ENCODE measurements around the gene LRR1.

LRR1 gene

DNA sequence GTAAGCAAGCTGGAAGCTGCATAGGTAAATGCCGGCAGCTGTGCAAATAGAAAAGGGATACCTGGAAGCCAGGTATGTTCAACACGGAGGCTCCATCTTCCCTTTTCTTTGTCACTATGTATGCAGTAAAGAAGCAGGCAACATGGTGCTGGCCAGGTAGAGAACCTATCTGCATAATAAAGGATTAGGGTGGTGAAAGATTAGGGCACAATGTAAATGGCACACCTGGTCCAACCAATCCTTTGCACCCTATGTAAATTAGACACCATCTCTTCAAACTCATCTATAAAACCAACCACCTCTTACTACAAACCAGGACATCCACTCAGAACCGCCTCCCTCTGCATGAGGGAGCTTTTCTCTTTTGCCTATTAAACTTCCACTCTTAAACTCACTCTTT, 44.8 kb upstream of the LRR1 start:
- no peak overlapping the region for H3K4me3 ChIP-seq (ENCODE audit: low read depth, low read length)
- no peak for DNase-seq (ENCODE audit: low read depth)
- no peak for TF ChIP-seq CTCF (conservative IDR thresholded peaks at IDR 0.05; ENCODE audit: low read depth, low read length)

GRCh38 chr14:49559979-49560768, 38.6 kb upstream of the LRR1 start:
- no peak for TF ChIP-seq CTCF (conservative IDR thresholded peaks at IDR 0.05; ENCODE audit: low read depth, low read length)
- no peak overlapping the region for H3K4me3 ChIP-seq (ENCODE audit: low read depth, low read length)
- DNase-seq (ENCODE audit: low read depth), result no peak

DNA sequence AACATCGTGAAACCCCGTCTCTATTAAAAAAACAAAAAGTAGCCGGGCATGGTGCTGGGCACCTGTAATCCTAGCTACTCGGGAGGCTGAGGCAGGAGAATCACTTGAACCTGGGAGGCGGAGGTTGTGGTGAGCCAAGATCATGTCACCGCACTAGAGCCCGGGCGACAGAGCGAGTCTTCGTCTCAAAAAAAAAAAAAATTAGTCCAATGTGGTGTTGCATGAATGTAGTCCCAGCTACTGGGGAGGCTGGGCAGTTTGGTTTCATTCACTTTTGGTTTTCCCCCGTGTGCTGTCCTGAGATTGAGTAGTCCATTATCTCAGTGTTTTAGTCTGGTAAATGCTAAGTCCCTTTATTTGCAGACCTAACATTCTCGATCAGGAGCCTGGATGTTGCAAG, 32.0 kb upstream of the LRR1 start:
- no peak overlapping the region for H3K4me3 ChIP-seq (ENCODE audit: low read depth, low read length)
- no peak for TF ChIP-seq CTCF (conservative IDR thresholded peaks at IDR 0.05; ENCODE audit: low read depth, low read length)
- no peak for DNase-seq (ENCODE audit: low read depth)

- TF ChIP-seq CTCF (conservative IDR thresholded peaks at IDR 0.05; ENCODE audit: low read depth, low read length), result no peak
- H3K4me3 ChIP-seq (ENCODE audit: low read depth, low read length), result no peak overlapping the region
- DNase-seq (ENCODE audit: low read depth), result no peak
Observed at GRCh38 chr14:49569281-49569680, 29.5 kb upstream of the LRR1 start.

GRCh38 chr14:49574038-49574437, 24.7 kb upstream of the LRR1 start:
- no peak for DNase-seq (ENCODE audit: low read depth)
- H3K4me3 ChIP-seq (ENCODE audit: low read depth, low read length), result no peak overlapping the region
- no peak for TF ChIP-seq CTCF (conservative IDR thresholded peaks at IDR 0.05; ENCODE audit: low read depth, low read length)

- H3K4me3 ChIP-seq (ENCODE audit: low read depth, low read length), result no peak overlapping the region
- no peak for DNase-seq (ENCODE audit: low read depth)
- no peak for TF ChIP-seq CTCF (conservative IDR thresholded peaks at IDR 0.05; ENCODE audit: low read depth, low read length)
Observed at GRCh38 chr14:49578141-49578540, 20.6 kb upstream of the LRR1 start.

DNA sequence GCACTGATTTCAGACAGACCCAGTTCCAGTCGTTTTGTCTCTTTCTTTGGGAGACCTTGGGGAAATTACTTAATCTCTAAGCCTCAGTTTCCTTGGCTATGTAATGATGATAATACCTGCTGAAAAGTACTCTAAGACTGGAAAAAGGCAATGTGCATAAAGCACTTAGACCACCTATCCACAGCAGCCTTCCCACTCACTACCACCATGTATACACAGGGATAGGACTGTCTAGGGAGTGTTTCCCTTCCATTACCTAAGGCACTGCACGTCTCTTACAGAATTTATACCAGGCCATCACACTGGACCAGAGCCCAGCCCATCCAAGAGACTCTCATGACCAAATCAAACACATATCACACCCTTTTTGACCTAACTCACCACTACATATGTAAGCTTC, 18.9 kb upstream of the LRR1 start:
- no peak overlapping the region for H3K4me3 ChIP-seq (ENCODE audit: low read depth, low read length)
- no peak for TF ChIP-seq CTCF (conservative IDR thresholded peaks at IDR 0.05; ENCODE audit: low read depth, low read length)
- no peak for DNase-seq (ENCODE audit: low read depth)

All from choroid plexus epithelial cell (primary cell).